ENCODE results near the gene TBC1D1. TPM values are rescaled to one million over a fixed set of nuclear protein-coding genes. Genes with fewer than 3 reads are reported as not detected.

TBC1D1 gene
- total and polyA plus RNA-seq, 2 donors (not counting 3 experiments of a cell fraction or from before 2014, with no cell fraction given), result 63.5 to 116 TPM

DNA sequence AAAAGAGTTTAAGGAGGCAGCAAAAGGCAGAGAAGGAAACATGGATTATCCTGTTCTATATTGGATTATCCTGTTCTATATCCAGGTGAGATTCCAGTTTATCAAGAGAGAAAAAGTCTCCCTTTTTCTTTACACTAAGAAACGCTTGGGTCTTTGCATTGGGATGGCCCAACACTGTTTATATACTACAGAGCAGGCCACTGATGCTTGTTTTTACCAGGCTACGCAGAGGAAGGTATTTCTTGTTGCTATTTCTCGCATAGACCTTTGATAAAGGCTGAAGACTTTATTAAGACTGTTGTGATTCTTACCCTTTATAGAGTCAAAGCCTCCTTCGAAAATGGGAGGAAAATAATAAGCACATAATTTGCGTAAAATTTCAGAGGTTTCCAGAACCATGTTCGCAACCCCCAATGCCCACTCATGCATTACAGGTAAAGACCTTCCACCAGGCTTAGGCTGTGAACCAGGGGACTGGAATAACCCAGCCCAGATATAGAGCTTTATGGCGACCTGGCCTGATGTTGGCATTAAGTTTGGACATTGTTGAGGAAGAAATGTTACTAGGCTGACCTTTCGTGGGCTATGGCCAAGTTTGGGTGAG is 287.6 kb downstream of the TBC1D1 start:
- H3K36me3 ChIP-seq (ENCODE audit: control insufficient read depth in 2 of 2, extremely low read depth in 1 of 2, insufficient read depth in 2 of 2, low read length in 2 of 2), result no peaks in the 10 kb centered on the region
- no peak overlapping the region for H3K9ac ChIP-seq (replicated peaks; ENCODE audit: extremely low read depth, insufficient read depth, low read length)
- dilution Hi-C loops (cut with MboI; ENCODE audit: extremely low pct_ligation_motif_present, low sequenced_read_pairs), result no loop called here
- no peaks in the 10 kb centered on the region for H3K27me3 ChIP-seq (ENCODE audit: control insufficient read depth in 2 of 2, insufficient read depth in 2 of 2, low read length in 2 of 2)
- no peaks in the 10 kb centered on the region for H3K79me2 ChIP-seq (ENCODE audit: control insufficient read depth, insufficient read depth, low read length)
- DNase-seq (ENCODE audit: low read depth, low spot score), result no peak
- H2AFZ ChIP-seq (ENCODE audit: low read depth, low read length), result no peak overlapping the region
- H4K20me1 ChIP-seq (replicated peaks; ENCODE audit: control insufficient read depth, extremely low read depth, insufficient read depth, low read length), result no peaks in the 10 kb centered on the region
- ChIA-PET CTCF (interaction anchor here (0.9 to 8.3 kb wide), 17 partner anchors 10 to 682 kb away, joined by 3 to 133 read pairs (median 14); partner anchors contain the start of gene TLR10), POLR2A (interaction anchor here (0.7 kb wide), 1 partner anchor 96 kb away, joined by 4 read pairs; no protein-coding TSS in a partner anchor)
- H3K27ac ChIP-seq (ENCODE audit: insufficient read depth, low read depth, low read length), result no peak overlapping the region
- no peak overlapping the region for H3K4me3 ChIP-seq (replicated peaks in 1 of 3; ENCODE audit: insufficient read depth in 1 of 3, low read depth in 1 of 3, low read length in 3 of 3)
- no peak for FAIRE-seq
- peaks cover 18% of the 10 kb centered on the region for H3K4me1 ChIP-seq (ENCODE audit: control insufficient read depth, extremely low read depth, insufficient read depth, low read length)
- H3K9me1 ChIP-seq (replicated peaks; ENCODE audit: control insufficient read depth, extremely low read depth, insufficient read depth, low read length), result no peaks in the 10 kb centered on the region
- intact Hi-C loops (cut with micrococcal nuclease), result loop anchor here (2.0 to 5.0 kb wide), 2 partner anchors 604 to 679 kb away; partner anchors contain the start of genes TLR10 and TLR6
- H3K9me3 ChIP-seq (replicated peaks; ENCODE audit: control insufficient read depth, insufficient read depth, low read length), result no peaks in the 10 kb centered on the region
- H3K4me2 ChIP-seq (ENCODE audit: insufficient read depth, low read length), result no peak overlapping the region
- BruUV-seq (replicated peaks), result no TSS peak
- TF ChIP-seq FOS (IDR thresholded peaks at IDR 0.05; ENCODE audit: borderline replicate concordance, insufficient read depth, low read length) (no peak), GATA2 (IDR thresholded peaks at IDR 0.05; ENCODE audit: insufficient read depth, insufficient read length, low read depth, low read length) (no peak), POLR2A (IDR thresholded peaks at IDR 0.05; ENCODE audit: low read depth, low read length) (no peak), MYC (IDR thresholded peaks at IDR 0.05; ENCODE audit: low read depth, low read length) (no peak), POLR2AphosphoS5 (IDR thresholded peaks at IDR 0.05; ENCODE audit: insufficient read depth, low read depth, low read length) (no peak), EZH2 (IDR thresholded peaks at IDR 0.05; ENCODE audit: borderline replicate concordance, low read depth, low read length, severe bottlenecking) (no peak), CTCF (IDR thresholded peaks at IDR 0.05; ENCODE audit: extremely low read depth in 1 of 2, insufficient read depth in 1 of 2, low read depth in 1 of 2, low read length in 2 of 2) (no peak), JUN (IDR thresholded peaks at IDR 0.05; ENCODE audit: borderline replicate concordance, insufficient read depth, insufficient read length, low read depth) (no peak)
- TF ChIP-seq, protein P1, sequence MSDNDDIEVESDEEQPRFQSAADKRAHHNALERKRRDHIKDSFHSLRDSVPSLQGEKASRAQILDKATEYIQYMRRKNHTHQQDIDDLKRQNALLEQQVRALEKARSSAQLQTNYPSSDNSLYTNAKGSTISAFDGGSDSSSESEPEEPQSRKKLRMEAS (IDR thresholded peaks at IDR 0.05; ENCODE audit: insufficient read depth, insufficient read length), result no peak

Data from endothelial cell of umbilical vein (primary cell).